NOMO-1 treated with DMSO at 0.1 percent for 48 hours (cell line): ENCODE results near the gene GALNS.
"Not testable (repeated sequence)": the region's sequence is repeated elsewhere in the genome, so short reads cannot be mapped to it uniquely, and the experiment has no call there.

Experiments used
- DNase-seq: peaks from one replicate; lab custom pipeline; 2025; ENCODE audit not compliant: unreplicated experiment; lab: John Stamatoyannopoulos, UW

GALNS gene, protein sequence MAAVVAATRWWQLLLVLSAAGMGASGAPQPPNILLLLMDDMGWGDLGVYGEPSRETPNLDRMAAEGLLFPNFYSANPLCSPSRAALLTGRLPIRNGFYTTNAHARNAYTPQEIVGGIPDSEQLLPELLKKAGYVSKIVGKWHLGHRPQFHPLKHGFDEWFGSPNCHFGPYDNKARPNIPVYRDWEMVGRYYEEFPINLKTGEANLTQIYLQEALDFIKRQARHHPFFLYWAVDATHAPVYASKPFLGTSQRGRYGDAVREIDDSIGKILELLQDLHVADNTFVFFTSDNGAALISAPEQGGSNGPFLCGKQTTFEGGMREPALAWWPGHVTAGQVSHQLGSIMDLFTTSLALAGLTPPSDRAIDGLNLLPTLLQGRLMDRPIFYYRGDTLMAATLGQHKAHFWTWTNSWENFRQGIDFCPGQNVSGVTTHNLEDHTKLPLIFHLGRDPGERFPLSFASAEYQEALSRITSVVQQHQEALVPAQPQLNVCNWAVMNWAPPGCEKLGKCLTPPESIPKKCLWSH

DNA sequence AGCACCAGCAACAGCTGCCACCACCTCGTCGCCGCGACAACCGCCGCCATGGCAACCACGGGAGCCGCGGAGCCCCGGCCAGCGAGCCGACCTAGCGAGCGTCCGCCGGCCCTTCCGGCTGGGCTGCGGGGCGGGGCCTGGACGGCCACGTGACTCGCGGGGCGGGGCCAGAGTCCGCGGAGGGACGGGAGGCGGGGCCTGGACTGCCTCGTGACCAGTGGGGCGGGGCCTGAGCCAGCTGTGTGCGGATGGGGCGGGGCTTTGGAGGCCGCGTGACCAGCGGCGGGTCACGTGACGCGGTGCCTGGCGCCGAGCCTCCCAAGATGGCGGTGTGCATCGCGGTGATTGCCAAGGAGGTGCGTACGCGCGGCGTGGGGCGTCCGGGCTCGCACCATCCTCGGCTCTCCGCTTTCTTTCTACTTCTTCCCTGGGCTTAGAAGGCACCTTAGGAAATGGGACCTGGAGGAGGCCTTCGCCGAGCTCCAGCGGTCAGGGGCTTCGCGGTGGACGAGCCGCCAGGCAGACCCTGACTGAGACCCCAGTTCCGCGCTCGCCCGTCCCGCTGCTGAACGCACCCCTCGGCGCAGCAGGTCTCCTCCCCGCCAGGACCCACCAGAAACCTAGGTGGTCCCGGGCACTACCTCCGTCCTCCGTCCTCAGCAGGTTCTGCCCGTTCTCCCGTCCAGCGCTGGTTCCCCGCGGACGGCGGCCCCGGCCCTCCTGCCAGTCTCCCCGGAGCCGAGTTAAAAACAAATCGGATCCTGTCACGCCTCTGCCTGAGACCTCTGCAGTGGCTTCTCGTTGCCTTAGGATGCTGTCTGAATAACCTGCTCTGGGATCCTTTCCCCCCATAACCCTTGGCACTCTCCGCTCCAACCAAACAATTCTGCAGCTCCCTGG lies at the start of gene GALNS, which contains the start of gene TRAPPC2L:
Gene GALNS, minus strand, starts transcription at position 120 of the 900 bp plus-strand sequence. Its CDS starts 70 bp downstream, at position 50.
Gene TRAPPC2L, plus strand, starts transcription at position 300 of the 900 bp plus-strand sequence. Its CDS starts 24 bp downstream, at position 324.
- peak; percentile 92 for DNase-seq

DNA sequence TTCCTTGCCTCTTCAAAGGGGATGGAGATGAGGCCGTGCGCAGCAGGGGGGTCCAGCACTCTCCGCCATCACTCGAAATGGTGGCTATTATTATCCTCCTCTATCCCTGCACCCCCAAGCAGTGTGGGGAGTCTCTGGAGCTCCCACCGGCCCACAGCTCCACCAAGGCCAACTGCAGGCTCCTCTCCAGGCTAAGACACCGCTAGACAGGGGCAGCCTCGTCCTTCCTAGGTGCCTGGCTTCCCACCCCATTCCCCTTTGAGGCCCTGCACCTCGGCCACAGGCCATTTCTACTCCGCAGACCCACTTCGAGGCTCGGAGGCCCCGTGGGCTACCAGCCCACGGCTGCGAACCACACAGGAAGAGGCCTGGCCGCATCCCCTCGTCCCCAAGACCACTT lies 49.3 kb upstream of the GALNS start:
- no peak for DNase-seq

DNA sequence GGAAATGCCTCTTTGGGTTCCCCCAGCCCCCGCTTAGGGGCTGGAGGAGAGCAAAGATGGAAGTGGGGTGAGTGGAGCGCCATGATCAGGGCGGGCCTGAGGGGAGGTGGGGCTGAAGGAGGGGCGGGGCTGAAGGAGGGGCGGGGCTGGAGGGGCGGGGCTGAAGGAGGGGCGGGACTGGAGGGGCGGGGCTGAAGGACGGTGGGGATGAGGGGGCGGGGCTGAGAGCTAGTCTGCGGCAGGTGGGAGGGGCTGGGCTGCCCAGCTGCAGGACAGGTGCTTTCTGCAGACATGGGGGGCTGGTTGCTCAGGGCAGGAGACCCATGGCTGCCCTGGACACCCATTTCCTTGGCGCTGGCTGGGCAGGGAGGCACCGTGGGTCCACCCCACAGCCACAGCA lies 48.8 kb upstream of the GALNS start:
- no peak for DNase-seq

DNA sequence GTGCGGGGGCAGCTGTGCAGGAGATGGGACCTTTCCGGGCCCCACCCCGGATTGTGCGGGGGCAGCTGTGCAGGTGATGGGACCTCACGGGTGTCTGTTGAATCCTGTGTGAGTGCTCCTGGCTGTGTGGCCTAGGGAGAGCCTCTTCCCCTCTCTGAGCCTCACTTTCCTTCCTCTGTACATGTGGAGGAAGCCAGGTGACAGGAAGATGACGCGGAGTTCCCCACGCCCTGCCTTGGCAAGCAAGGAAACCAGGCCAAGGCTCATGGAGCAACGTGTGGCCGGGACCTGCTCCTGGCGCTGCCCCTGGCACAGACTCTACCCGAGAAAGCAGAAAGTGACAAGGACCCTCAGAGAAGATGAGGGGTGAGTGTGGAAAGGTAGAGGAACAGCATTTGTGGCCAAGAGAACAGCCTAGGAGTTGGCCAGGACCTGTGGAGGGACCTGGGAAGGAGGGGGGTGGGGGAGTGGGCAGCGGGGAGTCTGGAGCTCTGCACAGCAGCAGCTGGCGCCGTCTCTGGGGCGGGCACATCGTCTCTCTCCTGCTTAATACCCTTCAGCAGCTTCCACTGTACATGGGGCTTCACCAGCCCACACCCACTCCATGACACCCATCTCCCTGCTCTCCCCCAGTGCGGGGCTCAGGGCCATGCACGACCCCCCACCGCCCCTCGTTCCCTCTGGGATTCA lies 48.1 kb upstream of the GALNS start:
- no peak for DNase-seq

DNA sequence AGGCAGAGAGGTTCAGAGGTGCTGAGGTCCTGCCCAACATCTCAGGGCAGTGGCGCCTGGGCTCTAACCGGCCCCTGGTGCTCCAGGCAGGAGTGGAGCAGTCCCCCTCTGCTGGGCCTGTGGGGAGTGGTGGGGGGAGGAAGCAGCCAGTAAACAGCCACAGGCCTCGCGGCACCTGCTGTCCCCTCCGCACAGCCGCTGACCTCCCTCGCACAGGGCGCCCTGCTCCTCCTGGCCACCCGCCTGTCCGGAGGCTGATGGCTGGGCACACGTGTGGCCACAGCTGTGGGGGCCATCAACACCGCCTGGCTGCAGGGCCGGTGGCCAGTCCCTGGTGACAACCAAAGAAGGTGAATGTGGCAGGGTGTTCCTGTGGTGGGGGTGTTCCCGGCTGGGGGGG lies 46.5 kb upstream of the GALNS start:
- no peak for DNase-seq

DNA sequence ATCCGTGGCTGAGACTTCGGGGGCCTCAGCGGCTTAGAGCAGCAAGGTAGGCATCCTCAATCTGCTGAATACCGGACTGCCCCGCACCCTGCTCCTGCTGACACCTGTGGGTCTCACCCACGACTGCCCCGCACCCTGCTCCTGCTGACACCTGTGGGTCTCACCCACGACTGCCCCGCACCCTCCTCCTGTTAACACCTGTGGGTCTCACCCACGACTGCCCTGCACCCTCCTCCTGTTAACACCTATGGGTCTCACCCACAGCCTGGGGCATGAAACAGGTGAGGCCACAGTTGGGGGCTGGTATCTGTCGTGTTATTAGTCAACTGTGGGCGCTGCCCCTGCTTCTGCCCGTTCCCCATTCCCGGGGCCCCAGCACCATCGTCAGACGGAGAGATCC lies 46.0 kb upstream of the GALNS start:
- DNase-seq, result no peak

DNA sequence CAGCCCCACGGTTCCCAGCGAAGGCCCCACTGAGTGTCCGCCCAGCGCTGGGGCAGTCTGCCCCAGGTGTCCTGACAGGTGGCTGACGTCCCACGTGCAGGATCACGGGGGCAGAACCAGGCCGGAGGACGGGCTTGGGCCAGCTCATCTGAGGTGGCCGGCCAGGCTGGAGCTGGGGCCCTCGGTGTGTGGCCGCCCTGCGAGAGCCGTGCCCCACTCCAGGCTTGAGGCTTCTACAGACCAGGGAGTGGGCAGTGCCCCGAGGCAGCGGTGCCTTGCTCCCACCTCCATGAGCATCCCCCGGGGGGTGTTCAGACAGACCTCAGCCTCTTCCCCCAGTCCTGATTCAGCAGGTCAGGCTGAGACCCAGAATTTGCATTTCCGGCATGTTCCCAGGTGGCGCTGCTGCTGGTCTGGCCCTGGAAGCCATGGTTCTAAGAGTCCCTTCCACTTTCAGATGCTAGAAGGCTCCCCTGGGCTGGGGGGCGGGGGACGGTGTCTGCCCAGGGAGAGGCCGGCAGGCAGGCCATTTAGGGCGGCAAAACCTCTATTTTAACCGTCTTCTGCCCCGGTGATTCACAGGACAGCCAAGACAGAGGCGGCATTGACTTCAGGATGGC lies 45.1 kb upstream of the GALNS start:
- DNase-seq, result no peak

DNA sequence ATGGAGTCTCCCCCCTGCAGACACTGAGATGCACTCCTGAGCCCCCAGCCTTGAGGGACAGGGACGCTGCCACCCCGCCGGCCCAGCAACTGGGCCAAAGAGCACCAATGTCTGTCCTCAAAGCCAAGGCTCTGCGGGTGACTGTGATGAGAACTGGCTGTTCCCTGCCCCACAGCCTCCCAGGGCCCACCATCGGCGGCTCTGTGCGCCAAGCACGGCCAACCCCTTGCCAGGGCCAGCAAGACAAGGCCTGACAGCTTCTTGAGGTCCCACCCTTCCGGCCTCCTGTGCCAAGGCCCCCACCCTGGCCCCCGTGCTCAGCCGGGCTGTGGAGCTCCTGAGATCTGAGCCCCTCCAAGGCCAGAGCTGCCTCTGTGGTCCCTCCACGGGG lies 43.9 kb upstream of the GALNS start:
- no peak for DNase-seq

DNA sequence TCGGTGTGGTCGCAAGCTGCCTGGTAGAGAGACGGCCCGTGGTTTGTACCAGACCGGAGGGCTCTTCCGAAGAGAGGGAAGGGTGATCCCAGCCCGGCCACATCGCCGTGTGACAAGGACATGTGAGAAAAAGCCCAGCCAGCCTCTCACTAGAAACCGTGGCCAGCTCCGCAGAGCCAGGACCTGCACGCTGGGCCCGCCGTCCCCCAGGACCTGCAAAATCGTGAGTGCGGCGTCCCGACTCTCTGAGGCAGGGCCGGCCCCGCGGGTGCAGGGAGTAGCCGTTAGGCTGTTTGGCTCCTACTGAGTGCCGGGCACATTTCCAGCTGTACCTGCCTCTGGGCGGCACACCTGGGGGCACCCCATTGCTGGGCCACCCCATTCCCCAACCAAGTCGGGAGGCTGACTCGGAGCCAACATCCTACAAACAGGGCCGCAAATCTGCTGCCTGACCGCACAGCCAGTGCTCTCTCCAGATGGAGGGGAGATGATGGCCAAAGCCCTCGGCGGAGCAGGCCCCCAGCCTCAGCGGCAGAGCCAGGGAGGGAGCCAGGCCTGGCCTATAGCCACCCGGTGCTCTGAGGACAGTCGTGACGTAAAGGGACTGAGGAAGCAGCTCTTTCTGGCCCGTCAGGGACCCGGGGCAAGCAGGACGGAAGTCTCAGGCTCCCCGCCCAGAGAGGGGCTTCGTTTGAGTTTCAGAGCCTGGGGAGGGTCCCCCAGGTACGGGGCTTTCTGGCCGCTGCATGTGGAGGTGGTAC lies 43.3 kb upstream of the GALNS start:
- no peak for DNase-seq

DNA sequence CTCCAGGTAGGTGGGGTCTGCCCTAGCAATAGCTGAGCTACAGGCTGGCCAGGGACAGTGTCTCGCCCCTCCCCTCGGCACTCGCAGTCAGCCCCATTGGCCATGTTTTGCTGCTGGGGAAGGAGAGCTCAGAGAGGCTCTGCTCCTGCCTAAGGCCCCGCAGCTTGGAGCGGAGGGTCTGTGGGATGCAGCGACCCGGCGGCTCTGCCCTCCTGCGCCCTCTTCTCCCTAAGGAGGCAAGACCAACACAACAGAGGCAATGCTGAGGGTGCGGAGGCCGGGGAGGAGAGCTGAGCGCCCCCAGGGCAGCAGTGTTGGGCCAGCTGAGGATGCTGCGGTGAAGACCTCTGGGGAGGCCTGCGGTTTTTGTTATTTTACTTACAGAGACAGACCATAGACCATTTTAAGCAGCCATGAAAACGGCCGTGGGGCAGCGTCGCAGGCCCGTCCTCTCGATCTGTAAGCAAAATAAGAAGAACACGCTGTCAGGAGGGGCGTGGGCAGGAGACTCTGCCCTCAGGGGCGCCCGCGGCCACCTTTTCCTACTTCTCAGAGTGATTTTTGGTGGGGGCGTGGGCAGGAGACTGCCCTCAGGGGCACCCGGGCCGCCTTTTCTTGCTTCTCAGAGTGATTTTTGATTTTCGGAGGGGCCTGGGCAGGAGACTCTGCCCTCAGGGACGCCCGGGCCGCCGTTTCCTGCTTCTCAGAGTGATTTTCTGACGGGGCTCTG lies 41.1 kb upstream of the GALNS start:
- no peak for DNase-seq

DNA sequence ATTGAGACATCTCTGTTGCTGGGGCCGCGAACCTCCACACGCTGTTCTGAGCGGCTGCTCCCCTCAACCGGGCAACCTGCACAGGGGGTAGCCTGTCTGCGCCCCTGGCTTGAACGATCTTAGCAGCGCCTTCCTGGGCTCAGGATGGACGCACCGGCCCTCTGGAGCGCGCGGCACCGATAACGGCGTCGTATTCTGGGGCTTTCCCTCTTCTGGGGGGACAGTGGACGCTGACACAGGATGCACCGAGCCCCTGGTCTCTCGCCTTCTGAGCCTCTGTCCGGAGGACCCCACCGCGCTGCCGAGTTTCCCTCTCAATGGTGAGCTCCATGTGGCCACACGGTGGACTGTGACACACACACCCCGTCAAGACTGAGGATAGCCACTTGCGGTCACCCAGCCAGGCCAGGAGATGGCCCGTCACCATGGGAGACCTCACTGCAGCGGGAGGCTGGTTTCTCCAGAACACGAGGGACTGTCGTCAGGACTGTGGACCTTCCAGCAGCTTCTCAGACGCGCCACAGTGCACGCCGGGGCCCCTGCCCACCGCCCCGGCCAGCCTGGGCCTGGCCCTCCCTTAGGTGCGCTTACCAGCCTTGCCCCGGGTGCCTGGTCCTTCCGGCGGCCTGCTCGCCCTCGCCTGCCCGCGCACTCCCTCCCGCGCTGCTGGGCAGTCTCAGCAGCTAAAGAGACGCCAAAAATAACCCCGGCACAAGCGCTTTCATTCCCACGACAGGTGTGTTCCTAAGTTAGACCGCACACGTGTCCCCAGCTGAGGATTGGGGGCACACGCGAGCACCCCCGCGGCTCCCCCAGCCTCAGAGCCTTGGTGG lies 39.7 kb upstream of the GALNS start:
- DNase-seq, result no peak

DNA sequence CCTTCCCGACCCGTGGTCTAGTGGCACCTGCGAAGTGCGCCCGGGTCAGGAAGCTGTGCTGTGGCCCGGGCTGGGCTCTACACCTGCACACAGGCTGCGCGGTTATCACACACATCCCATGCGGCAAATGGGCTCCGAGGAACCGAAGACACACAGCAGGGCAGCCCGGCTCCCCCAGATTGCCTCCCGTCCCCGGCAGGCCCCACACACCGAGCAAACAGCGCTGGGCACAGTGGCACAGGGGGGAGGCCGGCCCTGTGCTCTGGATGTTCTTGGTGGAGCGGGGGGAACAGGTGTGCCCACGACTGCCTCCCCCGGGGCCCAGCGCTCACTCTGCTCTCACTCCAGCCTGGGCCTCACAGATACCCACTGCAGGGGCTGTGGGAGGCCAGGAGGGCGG lies 38.6 kb upstream of the GALNS start:
- no peak for DNase-seq

DNA sequence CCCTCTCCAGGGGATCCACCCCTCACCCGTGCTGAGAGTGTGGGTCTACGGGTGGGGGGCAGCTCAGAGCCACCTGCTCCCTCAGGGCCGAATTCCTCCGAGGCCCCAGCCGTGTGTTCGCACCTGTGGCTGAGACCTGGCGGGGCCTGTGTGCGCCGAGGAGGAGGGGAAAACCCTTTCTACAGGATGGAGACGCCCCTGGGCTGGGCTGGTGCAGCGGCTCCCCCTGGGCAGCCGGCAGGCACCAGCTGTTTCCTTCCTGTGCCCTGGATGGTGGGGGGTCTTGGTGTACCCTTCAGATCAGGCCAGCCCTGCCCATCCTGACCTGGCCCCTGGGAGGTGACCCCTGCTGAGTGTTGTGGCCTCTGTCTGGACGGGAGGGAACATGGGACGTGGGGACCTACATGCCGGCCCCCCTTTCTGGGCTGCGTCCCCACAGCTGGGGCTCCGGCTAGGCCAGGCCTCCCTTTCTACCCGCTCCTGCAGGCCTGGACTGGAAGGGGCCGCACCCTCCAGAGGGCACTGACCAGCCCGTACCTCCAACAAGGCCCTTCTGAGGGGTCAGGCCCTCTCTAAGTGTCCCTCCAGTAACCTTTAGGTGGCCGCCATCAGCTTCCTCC lies 38.0 kb upstream of the GALNS start:
- no peak for DNase-seq

DNA sequence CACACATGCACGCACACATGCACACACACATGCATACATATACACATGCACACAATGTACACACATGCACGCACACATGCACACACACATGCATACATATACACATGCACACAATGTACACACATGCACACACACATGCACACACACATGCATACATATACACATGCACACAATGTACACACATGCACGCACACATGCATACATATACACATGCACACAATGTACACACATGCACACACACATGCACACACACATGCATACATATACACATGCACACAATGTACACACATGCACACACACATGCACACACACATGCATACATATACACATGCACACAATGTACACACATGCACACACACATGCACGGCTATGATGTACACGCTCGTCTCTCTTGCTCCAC lies 37.5 kb upstream of the GALNS start:
- DNase-seq, result not testable (repeated sequence)

DNA sequence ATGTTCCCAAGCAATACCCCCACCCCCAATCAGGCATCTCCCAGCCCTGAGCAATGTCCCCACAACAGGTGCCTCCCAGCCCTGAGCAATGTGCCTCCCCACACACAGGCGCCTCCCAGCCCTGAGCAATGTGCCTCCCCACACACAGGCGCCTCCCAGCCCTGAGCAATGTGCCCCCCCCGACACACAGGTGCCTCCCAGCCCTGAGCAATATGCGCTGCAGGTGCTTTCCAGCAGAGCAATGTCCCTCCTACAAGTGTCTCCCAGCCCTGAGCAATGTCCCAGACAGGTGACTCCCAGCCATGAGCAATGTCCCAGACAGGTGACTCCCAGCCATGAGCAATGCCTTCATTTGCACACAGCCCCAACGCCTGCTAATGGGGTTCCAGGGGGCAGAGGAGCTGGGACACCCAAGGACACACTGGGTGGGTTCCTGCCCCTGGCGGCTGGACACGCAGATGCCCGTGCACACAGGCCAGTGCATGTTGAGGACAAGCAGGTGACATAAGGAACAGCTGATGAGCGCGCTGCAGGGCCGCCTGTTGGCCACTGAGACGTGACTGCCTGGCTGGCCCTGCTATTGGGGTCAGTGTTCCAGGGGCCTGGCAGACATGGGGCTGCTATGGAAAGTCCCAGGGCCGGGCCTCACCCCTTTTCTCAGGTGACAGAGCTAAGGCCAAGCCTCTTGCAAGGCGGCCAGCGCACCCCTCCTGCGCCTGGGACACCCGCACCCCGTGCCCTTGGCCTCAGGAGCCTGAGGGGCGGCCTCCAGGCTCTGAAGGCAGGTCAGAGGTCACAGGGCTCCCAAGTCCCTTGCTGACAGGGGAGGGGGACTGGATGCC lies 36.6 kb upstream of the GALNS start:
- DNase-seq, result no peak

DNA sequence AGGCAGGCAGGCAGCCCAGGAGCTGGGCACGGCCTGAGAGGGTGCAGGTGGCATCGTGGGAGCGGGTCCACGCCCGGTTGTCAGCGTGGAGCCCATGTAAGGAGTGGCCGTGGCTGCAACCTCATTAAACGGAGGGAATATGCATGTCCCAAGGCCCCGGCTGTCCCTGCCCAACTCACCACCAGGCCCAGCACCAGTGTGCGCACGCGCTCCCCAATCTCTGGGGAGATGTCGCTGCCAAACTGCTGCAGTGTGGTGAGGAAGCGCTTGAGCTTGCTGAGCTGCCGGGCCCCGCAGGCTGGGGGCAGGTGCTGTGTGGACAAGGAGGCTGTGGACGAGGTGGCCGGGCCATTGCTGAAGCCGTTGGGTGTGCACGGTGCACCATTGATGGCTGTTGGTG lies 35.3 kb upstream of the GALNS start:
- no peak for DNase-seq

DNA sequence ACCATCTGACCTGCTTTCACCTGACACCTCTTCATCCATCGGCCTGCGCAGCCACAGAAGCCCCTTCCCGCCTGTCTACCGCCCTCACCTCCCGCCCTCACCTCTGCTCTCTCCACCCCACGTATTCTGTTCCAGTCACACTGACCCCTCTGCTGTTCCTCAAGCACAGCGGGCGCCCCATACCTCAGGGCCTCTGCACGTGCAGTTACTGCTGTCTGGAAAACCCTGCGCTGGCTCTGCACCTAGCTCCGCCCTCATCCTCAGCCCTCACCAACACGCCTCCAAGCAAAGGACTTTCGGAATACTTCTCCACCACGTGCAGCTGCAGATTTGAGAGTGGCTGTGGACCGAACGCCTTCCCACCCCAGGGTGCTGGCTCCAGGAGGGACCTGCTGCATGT lies 34.3 kb upstream of the GALNS start:
- DNase-seq, result no peak
